Liver (tissue), 3 donors: ENCODE data around the gene KCNK13.

Experiments used
- ATF3 ChIP-seq: IDR thresholded peaks from 2 replicates; pipeline ENCODE4 v1.6.1; 2016; ENCODE audit warnings: antibody characterized with exemption
- CTCF ChIP-seq: fragments of 150-350 bp; IDR thresholded peaks from 2 replicates; pipeline ENCODE4 v1.5.1; 2017; ENCODE audit warnings: improper control_type of control experiment, low read depth, low read length; ENCODE audit not compliant: missing input control
- EGR1 ChIP-seq, 2 donors: IDR thresholded peaks; 2 replicates each; pipeline ENCODE4 v1.6.1; 2016 to 2018; ENCODE audit warnings: antibody characterized with exemption in 2 of 2, low read depth in 2 of 2
- FOXA1 ChIP-seq: IDR thresholded peaks from 2 replicates; pipeline ENCODE4 v1.6.1; 2016; ENCODE audit warnings: antibody characterized with exemption
- GABPA ChIP-seq, 2 donors: IDR thresholded peaks in 1 of 2; conservative IDR thresholded peaks in 1 of 2; 2 replicates each; pipeline ENCODE4 v1.6.1; 2016; ENCODE audit warnings: antibody characterized with exemption in 2 of 2, mild to moderate bottlenecking in 1 of 2, moderate library complexity in 1 of 2
- MAX ChIP-seq: IDR thresholded peaks from 2 replicates; pipeline ENCODE4 v1.6.1; 2016; ENCODE audit warnings: antibody characterized with exemption
- RAD21 ChIP-seq, 2 donors: IDR thresholded peaks; 2 replicates each; pipeline ENCODE4 v1.6.1; 2016; ENCODE audit warnings: antibody characterized with exemption in 2 of 2, mild to moderate bottlenecking in 2 of 2
- REST ChIP-seq: IDR thresholded peaks from 2 replicates; pipeline ENCODE4 v1.6.1; 2016; ENCODE audit warnings: antibody characterized with exemption, mild to moderate bottlenecking
- TAF1 ChIP-seq: conservative IDR thresholded peaks from 2 replicates; pipeline ENCODE4 v1.6.1; 2016; ENCODE audit warnings: antibody characterized with exemption, mild to moderate bottlenecking
- YY1 ChIP-seq: IDR thresholded peaks from 2 replicates; pipeline ENCODE4 v1.6.1; 2016; ENCODE audit warnings: antibody characterized with exemption, mild to moderate bottlenecking
- donor health status: healthy.
- donor health status: healthy.

- TF ChIP-seq MAX (no peak), ATF3 (no peak), TAF1 (no peak), CTCF (no peak), FOXA1 (no peak), RAD21 (IDR thresholded peaks at IDR 0.05) (no peak), YY1 (no peak), REST (no peak), GABPA (IDR thresholded peaks at IDR 0.05 in 1 of 2, conservative IDR thresholded peaks at IDR 0.05 in 1 of 2) (no peak), EGR1 (IDR thresholded peaks at IDR 0.05; ENCODE audit: low read depth in 2 of 2) (no peak)
Measured at GRCh38 chr14:90114554-90114953, 52.8 kb downstream of the KCNK13 start.
